Upper lobe of left lung (tissue), 6 donors: ENCODE data around the gene SFMBT2. TPM values are rescaled to one million over a fixed set of nuclear protein-coding genes. Genes with fewer than 3 reads are reported as not detected.
"Not testable (repeated sequence)": the region's sequence is repeated elsewhere in the genome, so short reads cannot be mapped to it uniquely, and the experiment has no call there.

Experiments
- ATAC-seq, 2 donors: fragments of 200-7000 bp; cut with Tn5 transposase; one replicate each; pipeline ENCODE4 v1.9.1; 2022; ENCODE audit warnings: mild to moderate bottlenecking in 2 of 2, moderate library complexity in 2 of 2; ENCODE audit not compliant: low FRiP score in 2 of 2
- DNase-seq, 2 donors: peaks; one replicate each; pipeline ENCODE4 v3.0.0-alpha.2; 2019 to 2020
- H3K27ac ChIP-seq, 4 donors: fragments of 200-600 bp; sonication (generic); one replicate each; pipeline ENCODE4 v1.5.1; 2016 to 2019
- H3K27me3 ChIP-seq, 4 donors: fragments of 200-600 bp; sonication (generic); one replicate each; pipeline ENCODE4 v1.5.1; 2017 to 2019
- H3K36me3 ChIP-seq, 4 donors: fragments of 200-600 bp; sonication (generic); one replicate each; pipeline ENCODE4 v1.5.1; 2016 to 2019
- H3K4me1 ChIP-seq, 4 donors: fragments of 200-600 bp; sonication (generic); one replicate each; pipeline ENCODE4 v1.5.1; 2018 to 2019
- H3K4me3 ChIP-seq, 4 donors: fragments of 200-600 bp; sonication (generic); one replicate each; pipeline ENCODE4 v1.5.1; 2017 to 2019; ENCODE audit warnings: mild to moderate bottlenecking in 2 of 4, moderate library complexity in 1 of 4
- H3K9me3 ChIP-seq, 4 donors: fragments of 200-600 bp; sonication (generic); one replicate each; pipeline ENCODE4 v1.5.1; 2018 to 2019
- CTCF ChIP-seq, 6 experiments: fragments of 450-650 bp in 4 of 6; fragments of 200-600 bp in 2 of 6; sonication (generic) in 2 of 6; IDR thresholded peaks; one replicate each; pipeline ENCODE4 v1.5.1; 2016 to 2019; ENCODE audit warnings: antibody characterized with exemption in 6 of 6
- EP300 ChIP-seq, 4 donors: sonication (generic); formaldehyde crosslinking; IDR thresholded peaks; one replicate each; pipeline ENCODE4 v1.5.1; 2017; ENCODE audit warnings: antibody characterized with exemption in 4 of 4, control low read depth in 2 of 4
- POLR2A ChIP-seq, 4 donors: fragments of 450-650 bp; IDR thresholded peaks; one replicate each; pipeline ENCODE4 v1.5.1; 2016 to 2017; ENCODE audit warnings: antibody characterized with exemption in 4 of 4, mild to moderate bottlenecking in 2 of 4
- POLR2AphosphoS5 ChIP-seq, 2 donors: sonication (generic); formaldehyde crosslinking; IDR thresholded peaks; one replicate each; pipeline ENCODE4 v1.5.1; 2017; ENCODE audit warnings: antibody characterized with exemption in 2 of 2
- WGBS, 2 donors: methylation state at CpG; one replicate each; pipeline ENCODE4 v1.1.5; 2017 to 2018; 5-methylcytosine and 5-hydroxymethylcytosine counted together
- total RNA-seq, 6 donors: library from RNA; depleted of rRNA in 4 of 6; stranded (reverse); fragments of >200 nt in 4 of 6; gene quantifications; one replicate each; pipeline versions ENCODE4 v1.1.0 to v1.2.1, GENCODE V29; 2016 to 2021
- donor health status: DM: no; HTN: no; CAD: no; lungs with moderate emphysema.
- donor health status: DM: no; HTN: yes; CAD: no; lungs with severe emphysema.

SFMBT2 gene
- total RNA-seq, 6 donors from 2014 or later = 6.2 to 14.6 (median 10.2) TPM

GRCh38 chr10:7302930-7303557 lies 107.8 kb downstream of the SFMBT2 start:
- ATAC-seq = no peak

DNA sequence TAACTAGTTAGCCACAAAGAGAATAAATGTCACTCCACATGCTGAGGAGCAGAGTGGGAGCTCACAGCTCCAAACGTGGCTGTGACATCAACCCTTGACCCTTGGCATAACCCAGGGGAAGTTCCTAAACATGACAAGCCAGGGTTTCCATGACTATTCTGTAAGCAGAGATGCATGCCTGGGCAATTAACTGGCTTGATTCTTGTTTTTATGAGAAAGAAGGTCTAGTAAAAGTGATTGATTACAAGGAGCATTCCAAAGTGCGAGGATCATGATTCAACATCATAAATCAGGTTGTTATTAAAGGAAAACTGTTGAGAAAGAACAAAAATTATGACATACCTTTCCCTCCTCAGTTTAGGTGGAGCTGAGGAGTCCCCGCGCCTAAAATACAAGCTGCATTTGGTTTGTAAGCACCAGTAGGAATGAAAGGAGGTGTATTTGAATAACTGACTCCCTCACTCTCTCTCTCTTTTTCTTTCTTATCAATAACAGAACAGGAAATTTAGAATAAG lies 108.4 kb downstream of the SFMBT2 start:
- Histone ChIP-seq H3K9me3 (no peaks in the 10 kb centered on the region), H3K36me3 (no peaks in the 10 kb centered on the region), H3K27ac (no peak overlapping the region), H3K4me1 (peaks cover 0 to 13% (median 2%) of the 10 kb centered on the region in 4 donors), H3K27me3 (no peaks in the 10 kb centered on the region), H3K4me3 (no peak overlapping the region)
- no peak for DNase-seq
- TF ChIP-seq POLR2A (IDR thresholded peaks at IDR 0.05) = no peak
- TF ChIP-seq CTCF (IDR thresholded peaks at IDR 0.05) = no peak
- no peak for TF ChIP-seq EP300 (IDR thresholded peaks at IDR 0.05)
- no peak for TF ChIP-seq POLR2AphosphoS5 (IDR thresholded peaks at IDR 0.05)
- ATAC-seq = peak in 1 of 2 donors; percentile 17
- 74 to 79% methylated on average over 4 of the region's 4 CpGs for WGBS, 2 donors

More at GRCh38 chr10:7302930-7303557, 107.8 kb downstream of the SFMBT2 start:
- TF ChIP-seq CTCF (IDR thresholded peaks at IDR 0.05) (no peak), EP300 (IDR thresholded peaks at IDR 0.05) (no peak), POLR2AphosphoS5 (IDR thresholded peaks at IDR 0.05) (no peak), POLR2A (IDR thresholded peaks at IDR 0.05) (no peak)
- WGBS, 2 donors = 21 to 43% methylated on average over 2 of the region's 2 CpGs
- no peaks in the 10 kb centered on the region for H3K9me3 ChIP-seq
- H3K27me3 ChIP-seq = no peaks in the 10 kb centered on the region
- H3K27ac ChIP-seq = no peak overlapping the region
- no peak for DNase-seq
- no peak overlapping the region for H3K4me3 ChIP-seq
- peaks cover 0 to 13% (median 2%) of the 10 kb centered on the region in 4 donors for H3K4me1 ChIP-seq
- H3K36me3 ChIP-seq = no peaks in the 10 kb centered on the region

DNA sequence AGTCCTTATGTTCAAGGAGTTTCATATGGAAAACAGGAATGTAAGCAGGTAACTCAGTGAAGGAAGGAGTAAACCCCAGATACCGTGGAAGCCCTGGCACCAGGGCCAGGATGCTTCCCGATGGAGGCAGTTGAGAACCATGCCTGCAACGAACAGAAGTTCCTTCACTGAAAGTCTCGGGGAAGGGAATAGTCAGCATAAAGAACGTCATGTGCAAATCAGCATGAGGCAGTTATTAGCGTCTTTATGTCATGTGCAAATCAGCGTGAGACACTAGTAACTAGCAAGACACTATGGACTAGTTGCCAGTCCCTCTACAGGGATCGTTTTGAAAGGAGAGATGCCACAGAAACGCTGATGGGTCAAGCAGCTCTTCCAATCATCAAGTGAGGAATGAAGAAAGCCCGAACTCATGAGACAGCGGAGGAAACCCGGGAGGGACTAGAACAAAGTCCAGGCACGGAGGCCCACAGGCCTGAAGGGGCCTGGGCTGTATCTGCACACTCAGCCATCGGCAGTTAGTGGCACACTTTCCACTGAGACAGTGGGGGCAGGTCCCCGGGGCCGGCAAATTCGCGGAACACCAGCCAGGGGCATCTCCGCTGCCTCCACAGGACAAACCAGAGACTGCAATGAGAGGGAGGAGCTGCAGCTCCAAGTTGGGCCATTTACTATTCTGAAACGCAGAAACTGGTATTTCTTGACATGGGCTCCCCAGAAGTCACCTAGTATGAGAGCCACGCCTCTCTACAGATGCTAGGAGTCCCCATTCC lies 109.6 kb downstream of the SFMBT2 start:
- DNase-seq (peak in 1 of 2 donors; percentile 59), ATAC-seq (no peak)
- Histone ChIP-seq H3K4me3 (no peak overlapping the region), H3K36me3 (no peaks in the 10 kb centered on the region), H3K27ac (no peak overlapping the region), H3K27me3 (no peaks in the 10 kb centered on the region), H3K9me3 (no peaks in the 10 kb centered on the region), H3K4me1 (peaks cover 0 to 11% (median 2%) of the 10 kb centered on the region in 4 donors)
- no peak for TF ChIP-seq POLR2A (IDR thresholded peaks at IDR 0.05)
- no peak for TF ChIP-seq CTCF (IDR thresholded peaks at IDR 0.05)
- TF ChIP-seq EP300 (IDR thresholded peaks at IDR 0.05) = no peak
- no peak for TF ChIP-seq POLR2AphosphoS5 (IDR thresholded peaks at IDR 0.05)
- WGBS, 2 donors = 73 to 80% methylated on average over 19 to 21 of the region's 21 CpGs

GRCh38 chr10:7300384-7300971 lies 110.4 kb downstream of the SFMBT2 start:
- TF ChIP-seq POLR2AphosphoS5 (IDR thresholded peaks at IDR 0.05) = no peak
- Histone ChIP-seq H3K4me1 (peaks cover 0 to 4% (median 2%) of the 10 kb centered on the region in 4 donors), H3K27me3 (no peaks in the 10 kb centered on the region), H3K9me3 (no peaks in the 10 kb centered on the region), H3K4me3 (no peak overlapping the region), H3K27ac (no peak overlapping the region), H3K36me3 (no peaks in the 10 kb centered on the region)
- ATAC-seq = peak in 1 of 2 donors; percentile 58
- no peak for DNase-seq
- WGBS, 2 donors = 68% methylated on average over 5 of the region's 5 CpGs

GRCh38 chr10:7299601-7300325 lies 111.1 kb downstream of the SFMBT2 start:
- WGBS, 2 donors = 85 to 88% methylated on average over 7 of the region's 7 CpGs

More at GRCh38 chr10:7299601-7300325, 111.1 kb downstream of the SFMBT2 start:
- not testable (repeated sequence) for H3K36me3 ChIP-seq, H3K9me3 ChIP-seq, H3K4me3 ChIP-seq, H3K4me1 ChIP-seq, H3K27ac ChIP-seq, ATAC-seq, DNase-seq, H3K27me3 ChIP-seq
